GM12873 (cell line): ENCODE data around the gene FBXL16.

Experiments used
- TF ChIP-seq, protein P1 (sequence below): IDR thresholded peaks from 2 replicates; pipeline ENCODE4 v1.5.1; 2012; ENCODE audit warnings: low read depth, mild to moderate bottlenecking, moderate library complexity, low read length, control low read depth; ENCODE audit not compliant: insufficient read depth; ENCODE audit errors: missing control alignments

FBXL16 gene

DNA sequence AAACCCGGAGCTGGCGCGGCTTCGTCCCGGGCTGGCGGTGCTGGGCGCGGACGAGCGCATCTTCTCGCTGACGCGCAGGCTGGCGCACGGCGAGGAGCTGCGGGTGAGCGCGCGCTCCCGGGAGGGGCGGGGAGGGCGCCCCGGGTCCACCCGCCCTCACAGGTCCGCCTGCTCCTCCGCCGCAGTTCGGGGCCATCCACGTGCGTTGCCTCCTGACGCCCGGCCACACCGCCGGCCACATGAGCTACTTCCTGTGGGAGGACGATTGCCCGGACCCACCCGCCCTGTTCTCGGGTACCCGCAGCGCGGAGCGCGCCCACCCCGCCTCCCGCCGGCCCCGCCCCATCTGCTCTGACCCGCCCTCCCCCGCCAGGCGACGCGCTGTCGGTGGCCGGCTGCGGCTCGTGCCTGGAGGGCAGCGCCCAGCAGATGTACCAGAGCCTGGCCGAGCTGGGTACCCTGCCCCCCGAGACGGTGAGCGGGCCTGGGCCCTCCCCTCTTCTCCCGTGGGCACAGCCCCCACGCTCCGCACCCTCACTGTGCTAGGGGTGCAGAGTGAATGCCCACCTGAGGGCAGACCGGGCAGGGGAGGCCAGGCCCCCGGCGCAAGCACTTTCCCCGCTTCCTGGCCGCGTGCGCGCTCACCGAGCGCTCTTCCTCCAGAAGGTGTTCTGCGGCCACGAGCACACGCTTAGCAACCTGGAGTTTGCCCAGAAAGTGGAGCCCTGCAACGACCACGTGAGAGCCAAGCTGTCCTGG lies 22.7 kb upstream of the FBXL16 start:
- TF ChIP-seq, protein P1, sequence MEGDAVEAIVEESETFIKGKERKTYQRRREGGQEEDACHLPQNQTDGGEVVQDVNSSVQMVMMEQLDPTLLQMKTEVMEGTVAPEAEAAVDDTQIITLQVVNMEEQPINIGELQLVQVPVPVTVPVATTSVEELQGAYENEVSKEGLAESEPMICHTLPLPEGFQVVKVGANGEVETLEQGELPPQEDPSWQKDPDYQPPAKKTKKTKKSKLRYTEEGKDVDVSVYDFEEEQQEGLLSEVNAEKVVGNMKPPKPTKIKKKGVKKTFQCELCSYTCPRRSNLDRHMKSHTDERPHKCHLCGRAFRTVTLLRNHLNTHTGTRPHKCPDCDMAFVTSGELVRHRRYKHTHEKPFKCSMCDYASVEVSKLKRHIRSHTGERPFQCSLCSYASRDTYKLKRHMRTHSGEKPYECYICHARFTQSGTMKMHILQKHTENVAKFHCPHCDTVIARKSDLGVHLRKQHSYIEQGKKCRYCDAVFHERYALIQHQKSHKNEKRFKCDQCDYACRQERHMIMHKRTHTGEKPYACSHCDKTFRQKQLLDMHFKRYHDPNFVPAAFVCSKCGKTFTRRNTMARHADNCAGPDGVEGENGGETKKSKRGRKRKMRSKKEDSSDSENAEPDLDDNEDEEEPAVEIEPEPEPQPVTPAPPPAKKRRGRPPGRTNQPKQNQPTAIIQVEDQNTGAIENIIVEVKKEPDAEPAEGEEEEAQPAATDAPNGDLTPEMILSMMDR = no peak

DNA sequence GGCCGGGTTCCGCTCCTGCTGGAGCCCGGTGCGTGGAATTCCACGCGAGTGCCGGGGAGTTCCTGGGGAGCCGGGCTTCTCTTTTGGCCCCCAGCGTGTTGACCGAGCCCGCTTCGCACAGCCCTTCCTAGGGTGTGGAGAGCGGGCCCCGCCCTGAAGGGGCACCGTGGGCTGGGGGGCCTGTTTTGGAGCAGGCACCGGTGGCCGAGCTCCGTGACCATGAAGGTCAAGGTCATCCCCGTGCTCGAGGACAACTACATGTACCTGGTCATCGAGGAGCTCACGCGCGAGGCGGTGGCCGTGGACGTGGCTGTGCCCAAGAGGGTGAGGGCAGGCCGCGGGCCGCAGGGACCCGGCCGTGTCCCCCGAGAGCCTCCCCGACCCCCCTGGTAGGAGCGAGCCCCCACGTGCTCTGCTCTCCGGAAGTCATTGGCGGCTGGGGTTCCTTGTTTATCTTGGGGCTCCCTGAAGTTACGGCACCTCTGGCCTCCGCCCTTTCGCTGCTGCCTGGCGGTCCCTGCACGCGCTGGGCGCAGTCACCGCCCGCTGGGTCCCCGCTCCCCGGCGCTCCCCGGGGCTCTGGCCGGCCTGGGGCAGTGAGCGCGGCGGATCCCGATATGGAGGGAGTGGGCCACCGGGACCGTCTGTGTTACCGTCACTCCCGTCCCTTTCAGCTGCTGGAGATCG lies 21.8 kb upstream of the FBXL16 start:
- TF ChIP-seq, protein P1 = no peak

- TF ChIP-seq, protein P1 = no peak
Observed at GRCh38 chr16:726438-727290, 21.1 kb upstream of the FBXL16 start, which contains the start of the genes CCDC78 and HAGHL. TSS of gene CCDC78 (minus strand) at chr16:726443. CDS start at chr16:726367, 76 bp downstream. TSS of gene HAGHL (plus strand) at chr16:727106. CDS start at chr16:727510, 404 bp downstream.

- TF ChIP-seq, protein P1 = no peak
Observed at GRCh38 chr16:726188-726437, 20.5 kb upstream of the FBXL16 start.

GRCh38 chr16:725463-726187 lies 20.0 kb upstream of the FBXL16 start:
- TF ChIP-seq, protein P1 = no peak

GRCh38 chr16:725041-725376 lies 19.4 kb upstream of the FBXL16 start:
- TF ChIP-seq, protein P1 = no peak
